D721Med (cell line): Measurements from ENCODE around the gene C10orf105.

Experiments
- DNase-seq: peaks from one replicate; pipeline ENCODE4 v3.0.0; 2011; ENCODE audit warnings: low spot score; ENCODE audit not compliant: insufficient read length
- FAIRE-seq: peaks from 2 replicates; lab custom pipeline; 2011; peaks lifted over from hg19 to GRCh38; lab: Jason Lieb, UNC
- TF ChIP-seq, protein P1 (sequence below): IDR thresholded peaks from 2 replicates; pipeline ENCODE4 v1.5.1; 2012; ENCODE audit warnings: mild to moderate bottlenecking, control low read depth; ENCODE audit not compliant: insufficient read depth; ENCODE audit errors: missing control alignments

The C10orf105 gene, protein sequence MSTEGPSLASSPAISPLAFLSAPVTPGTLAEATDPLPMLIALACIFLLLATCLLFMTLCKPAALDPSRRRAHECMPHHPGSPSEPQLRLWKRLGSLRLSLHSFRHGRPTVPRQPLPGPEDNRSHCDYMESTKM

DNA sequence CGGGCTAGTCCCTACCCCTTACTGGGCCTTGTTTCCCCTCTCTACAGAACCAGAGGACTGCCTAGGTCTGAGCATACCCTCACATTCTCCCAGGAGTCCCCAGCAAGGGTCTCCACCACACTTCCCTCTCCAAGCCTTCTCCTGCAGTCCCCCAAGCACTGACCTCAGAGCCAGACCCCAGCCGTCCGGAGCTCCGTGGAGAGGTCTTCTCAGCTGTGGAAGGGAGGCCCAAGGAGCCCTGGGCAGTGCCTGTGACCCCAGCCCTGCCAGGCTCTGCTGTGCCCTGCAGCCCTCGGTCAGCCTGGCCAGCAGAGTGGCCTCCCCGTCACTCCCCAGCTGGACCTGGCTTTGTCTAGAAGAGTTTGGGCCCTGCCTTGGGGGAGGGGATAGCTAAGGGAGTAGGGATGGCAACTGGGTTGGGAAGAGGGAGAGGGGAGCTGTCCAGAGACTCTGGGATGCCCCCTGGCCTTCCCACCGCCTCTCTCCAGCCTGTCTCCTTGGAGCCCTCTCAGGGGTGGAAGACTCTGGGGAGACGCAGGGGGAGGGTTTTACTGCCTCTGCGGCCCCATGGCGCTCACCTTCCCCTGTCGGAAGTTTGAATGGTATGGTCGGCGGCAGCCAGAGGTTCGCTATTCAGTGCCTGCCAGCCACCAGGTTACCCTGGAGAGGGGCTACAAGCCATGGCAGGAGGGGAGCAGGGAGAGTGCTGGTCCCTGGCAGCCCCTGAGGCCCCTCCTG, at the start of gene C10orf105:
Gene C10orf105, minus strand, starts transcription at position 315 of the 738 bp plus-strand sequence. CDS start 3,441 bp downstream, outside the sequence.
- TF ChIP-seq, protein P1, sequence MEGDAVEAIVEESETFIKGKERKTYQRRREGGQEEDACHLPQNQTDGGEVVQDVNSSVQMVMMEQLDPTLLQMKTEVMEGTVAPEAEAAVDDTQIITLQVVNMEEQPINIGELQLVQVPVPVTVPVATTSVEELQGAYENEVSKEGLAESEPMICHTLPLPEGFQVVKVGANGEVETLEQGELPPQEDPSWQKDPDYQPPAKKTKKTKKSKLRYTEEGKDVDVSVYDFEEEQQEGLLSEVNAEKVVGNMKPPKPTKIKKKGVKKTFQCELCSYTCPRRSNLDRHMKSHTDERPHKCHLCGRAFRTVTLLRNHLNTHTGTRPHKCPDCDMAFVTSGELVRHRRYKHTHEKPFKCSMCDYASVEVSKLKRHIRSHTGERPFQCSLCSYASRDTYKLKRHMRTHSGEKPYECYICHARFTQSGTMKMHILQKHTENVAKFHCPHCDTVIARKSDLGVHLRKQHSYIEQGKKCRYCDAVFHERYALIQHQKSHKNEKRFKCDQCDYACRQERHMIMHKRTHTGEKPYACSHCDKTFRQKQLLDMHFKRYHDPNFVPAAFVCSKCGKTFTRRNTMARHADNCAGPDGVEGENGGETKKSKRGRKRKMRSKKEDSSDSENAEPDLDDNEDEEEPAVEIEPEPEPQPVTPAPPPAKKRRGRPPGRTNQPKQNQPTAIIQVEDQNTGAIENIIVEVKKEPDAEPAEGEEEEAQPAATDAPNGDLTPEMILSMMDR: no peak
- DNase-seq (no peak), FAIRE-seq (no peak)

GRCh38 chr10:71767420-71768035, 48.0 kb upstream of the C10orf105 start:
- DNase-seq: no peak
- TF ChIP-seq, protein P1: no peak
- no peak for FAIRE-seq

DNA sequence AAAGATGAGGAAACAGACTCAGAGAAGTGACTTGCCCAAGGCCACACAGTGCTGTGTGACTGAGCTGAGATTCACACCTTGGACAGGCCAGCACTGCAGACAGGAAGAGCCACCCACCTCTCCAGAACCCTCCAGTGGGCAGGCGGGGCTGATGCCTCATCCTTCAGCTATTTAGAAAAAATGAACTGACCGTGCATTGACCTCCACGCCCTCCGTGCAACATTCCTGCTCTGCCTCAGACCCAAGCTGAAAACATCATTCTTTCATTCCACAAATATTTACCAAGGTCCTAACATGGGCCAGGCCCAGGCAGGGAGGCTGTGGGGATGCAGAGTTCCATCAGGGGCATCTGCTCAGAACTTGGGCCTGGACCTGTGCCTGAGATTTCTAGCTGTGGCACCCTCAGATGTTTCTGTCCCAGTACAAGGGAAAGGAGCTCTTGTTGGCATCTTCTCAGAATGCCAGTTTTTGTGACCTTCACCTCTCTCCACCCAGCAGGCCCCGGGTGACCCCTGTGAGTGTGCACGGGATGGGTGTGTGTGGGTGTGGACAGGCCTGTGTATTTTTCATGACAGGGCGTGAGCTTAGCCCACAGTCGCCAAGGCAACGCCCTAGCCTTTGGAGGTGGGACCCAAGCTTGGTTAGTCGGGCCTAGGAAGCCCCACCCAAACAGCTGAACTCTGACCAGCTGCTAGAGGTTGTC, 47.3 kb upstream of the C10orf105 start:
- DNase-seq (no peak), FAIRE-seq (no peak)
- TF ChIP-seq, protein P1: no peak

- no peak for FAIRE-seq
- TF ChIP-seq, protein P1: no peak
- DNase-seq: no peak
Observed at GRCh38 chr10:71765906-71766716, 46.5 kb upstream of the C10orf105 start.

DNA sequence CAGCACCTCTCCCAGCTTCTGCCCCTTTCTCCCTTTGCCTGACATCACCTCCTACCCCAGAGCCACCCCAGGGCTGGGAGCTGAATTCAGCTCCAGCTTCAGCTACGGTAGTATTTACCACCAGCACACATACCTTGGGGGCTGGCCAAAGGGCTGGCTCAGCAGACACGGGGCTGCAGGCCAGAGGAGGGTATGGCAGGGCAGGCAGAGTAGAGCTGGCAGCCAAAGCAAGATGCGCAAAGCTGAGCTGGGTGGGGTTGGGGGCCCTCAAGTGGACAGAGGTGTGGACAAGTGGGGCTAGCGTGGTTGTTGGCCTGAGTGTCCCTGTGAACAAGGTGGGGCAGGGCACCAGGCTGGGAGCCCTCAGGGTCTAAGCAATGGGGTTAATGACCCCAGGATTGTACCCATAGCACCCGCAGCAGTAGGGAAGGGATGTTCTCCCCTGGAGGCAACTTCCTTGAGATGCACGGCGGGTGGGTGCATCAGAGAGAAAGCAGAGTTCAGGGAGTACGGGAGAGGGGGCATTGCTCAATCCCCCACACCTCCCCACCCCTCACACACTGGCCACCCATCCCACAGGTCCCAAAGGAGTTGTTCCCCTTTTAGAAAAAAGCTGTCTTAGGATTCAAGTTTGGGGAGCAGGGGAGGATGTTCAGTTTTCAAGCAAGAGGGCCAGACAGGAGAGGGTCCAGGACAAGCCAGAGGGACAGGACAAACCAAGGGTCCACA, 45.8 kb upstream of the C10orf105 start:
- DNase-seq (no peak), FAIRE-seq (no peak)
- TF ChIP-seq, protein P1: no peak

GRCh38 chr10:71763352-71764127, 44.0 kb upstream of the C10orf105 start:
- DNase-seq: no peak
- FAIRE-seq: no peak
- TF ChIP-seq, protein P1: no peak
